GM19438 (cell line): ENCODE measurements around the gene RABGAP1L.
"Not testable (repeated sequence)": the region's sequence is repeated elsewhere in the genome, so short reads cannot be mapped to it uniquely, and the experiment has no call there.

Source experiments
- ATAC-seq: cut with Tn5 transposase; IDR thresholded peaks from one replicate; pipeline ENCODE4 v1.9.1; 2021; ENCODE audit warnings: low read depth; ENCODE audit not compliant: unreplicated experiment

RABGAP1L gene

DNA sequence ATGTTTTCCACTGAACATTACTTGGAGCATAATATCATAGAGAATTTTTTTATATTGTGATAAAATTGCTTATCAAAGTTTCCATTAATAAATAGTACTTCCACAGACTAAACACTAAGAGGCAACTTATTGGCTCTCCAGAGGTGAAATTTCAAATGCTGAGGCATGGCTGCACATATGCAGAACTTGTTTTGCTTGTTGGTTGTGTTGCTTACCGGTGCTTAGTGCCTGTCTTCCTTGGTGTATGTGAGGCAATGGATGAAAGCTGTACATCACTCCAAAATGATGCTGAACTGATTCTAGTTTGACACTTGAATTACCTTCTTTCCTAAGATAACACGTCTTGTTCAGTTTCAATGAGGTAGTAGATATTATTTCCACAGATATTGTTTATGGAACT is 258.6 kb downstream of the RABGAP1L start:
- ATAC-seq, result no peak

DNA sequence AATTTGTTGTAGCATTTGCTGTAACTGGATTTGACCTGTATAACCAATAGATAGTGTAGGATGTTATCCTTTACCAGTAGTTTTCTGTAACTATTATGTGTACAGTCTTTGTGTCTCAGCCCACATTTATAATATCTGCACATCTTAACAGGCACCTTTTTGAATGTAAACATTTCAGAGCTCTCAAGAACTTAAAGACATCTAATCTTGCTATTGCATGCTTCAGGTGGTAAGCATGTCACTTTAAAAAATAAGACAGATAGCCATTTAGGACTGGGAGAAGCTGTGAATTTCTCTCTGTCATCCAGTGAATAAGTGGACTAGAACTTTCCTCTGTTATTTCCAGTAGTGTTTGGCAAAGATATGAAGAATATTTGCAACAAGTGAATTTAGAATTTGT is 265.8 kb downstream of the RABGAP1L start:
- ATAC-seq, result no peak

DNA sequence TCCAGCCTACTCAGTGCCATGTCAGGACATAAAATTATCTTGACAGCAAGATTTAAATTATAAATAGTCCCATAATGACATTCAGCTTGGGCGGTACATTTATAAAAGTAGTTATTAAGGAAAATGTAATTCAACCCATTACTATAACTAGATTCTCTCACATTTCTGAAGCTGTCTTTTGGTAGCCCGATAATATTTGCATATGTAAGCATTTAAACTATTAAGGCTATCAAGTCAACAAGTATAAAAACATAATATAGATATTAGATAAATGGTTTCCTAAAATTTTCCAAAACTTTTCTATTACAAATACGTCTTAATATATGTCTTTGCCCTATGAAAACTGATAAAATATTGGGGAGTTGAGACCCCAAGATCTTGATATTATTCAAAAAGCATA is 266.8 kb downstream of the RABGAP1L start:
- ATAC-seq, result no peak

DNA sequence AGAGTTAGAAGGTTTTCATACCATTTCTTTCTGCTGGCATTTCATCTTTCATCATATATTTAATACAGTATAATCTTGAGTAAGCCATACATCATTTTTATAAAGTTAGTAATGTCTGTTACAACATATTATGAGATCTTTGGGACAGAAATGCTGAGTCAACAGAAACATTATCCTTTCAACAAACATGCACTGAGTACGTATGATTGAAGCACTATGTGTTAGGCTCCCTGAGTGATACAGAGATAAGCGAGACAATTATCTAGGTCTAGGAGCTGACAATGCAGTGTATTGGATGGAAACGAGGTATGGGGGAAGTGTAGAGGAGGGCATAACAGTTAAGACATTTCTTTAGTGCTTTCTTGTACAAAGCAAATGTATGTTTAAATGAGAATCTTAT is 268.7 kb downstream of the RABGAP1L start:
- ATAC-seq, result no peak

DNA sequence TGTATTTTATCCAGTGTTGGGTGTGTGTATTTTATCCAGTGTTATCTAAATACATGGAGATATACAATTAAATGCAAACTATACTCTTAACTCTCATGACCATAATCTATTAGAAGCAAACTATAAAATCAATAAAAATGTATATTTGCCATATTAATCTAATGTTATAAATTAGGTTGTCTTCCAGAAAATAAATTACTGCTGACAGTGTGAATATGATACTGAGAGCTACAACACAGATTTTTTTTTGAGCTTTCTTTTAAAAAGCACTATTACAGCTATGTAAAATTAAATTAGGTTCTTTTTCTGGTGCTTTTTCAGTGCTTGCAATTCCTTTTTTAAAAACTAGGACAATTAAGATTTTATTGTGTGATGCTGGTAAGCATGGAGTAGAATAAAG is 269.4 kb downstream of the RABGAP1L start:
- ATAC-seq, result no peak

DNA sequence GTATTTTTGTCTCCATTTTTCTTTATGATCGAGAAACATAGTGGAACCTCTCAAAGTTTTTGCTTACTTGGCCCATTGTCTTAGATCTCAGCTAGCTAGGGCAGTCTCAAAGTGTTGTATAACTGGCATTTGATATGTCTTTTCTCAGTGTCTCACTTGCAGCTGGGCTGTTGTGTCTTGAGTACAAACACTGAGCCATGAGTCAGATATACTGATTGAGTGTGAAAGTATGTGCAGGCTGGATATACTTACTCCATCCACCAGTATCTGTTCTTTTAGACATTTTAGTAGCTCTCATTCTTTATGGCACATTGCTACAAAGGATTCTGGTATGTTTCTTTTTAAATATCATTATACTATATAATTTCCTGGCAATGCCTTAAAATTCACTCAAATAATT is 274.1 kb downstream of the RABGAP1L start:
- no peak for ATAC-seq

DNA sequence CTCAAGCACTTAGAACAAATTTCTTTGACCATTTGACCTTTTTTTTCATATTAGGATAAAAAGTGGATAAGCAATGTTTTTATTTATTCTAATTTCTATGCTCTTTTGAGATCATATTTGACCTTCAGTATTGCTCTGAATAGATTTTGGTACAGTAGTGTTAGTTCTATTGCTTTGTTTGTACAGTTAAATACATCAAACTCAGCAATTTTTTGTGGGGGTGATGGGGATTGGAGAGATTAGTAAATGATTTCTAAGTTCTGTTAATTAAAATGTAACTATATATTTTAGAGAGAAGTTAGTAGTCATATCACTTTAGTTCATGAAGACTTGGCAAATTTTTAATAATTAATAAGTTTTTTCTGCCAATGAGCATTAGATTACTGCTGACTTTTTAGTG is 286.0 kb downstream of the RABGAP1L start:
- no peak for ATAC-seq

DNA sequence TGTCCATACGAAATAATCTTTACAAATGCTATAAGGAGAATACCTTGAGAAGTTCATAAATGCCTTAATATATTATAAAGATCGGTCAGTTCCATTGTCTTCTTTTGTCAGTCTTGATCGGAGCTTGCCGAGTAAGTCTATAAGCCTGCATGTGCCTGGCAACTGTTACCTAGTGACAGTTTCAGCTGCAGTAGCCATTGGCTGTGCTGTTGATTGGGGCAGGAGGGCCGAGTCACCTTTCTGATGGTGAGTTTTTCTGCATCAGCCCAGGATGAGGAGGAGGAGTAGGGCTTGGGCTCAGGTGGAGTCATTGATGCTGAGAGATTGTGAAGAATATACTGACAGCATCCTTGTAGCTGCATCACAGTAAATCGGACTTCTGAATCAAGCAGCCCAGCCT is 286.5 kb downstream of the RABGAP1L start:
- ATAC-seq, result no peak

DNA sequence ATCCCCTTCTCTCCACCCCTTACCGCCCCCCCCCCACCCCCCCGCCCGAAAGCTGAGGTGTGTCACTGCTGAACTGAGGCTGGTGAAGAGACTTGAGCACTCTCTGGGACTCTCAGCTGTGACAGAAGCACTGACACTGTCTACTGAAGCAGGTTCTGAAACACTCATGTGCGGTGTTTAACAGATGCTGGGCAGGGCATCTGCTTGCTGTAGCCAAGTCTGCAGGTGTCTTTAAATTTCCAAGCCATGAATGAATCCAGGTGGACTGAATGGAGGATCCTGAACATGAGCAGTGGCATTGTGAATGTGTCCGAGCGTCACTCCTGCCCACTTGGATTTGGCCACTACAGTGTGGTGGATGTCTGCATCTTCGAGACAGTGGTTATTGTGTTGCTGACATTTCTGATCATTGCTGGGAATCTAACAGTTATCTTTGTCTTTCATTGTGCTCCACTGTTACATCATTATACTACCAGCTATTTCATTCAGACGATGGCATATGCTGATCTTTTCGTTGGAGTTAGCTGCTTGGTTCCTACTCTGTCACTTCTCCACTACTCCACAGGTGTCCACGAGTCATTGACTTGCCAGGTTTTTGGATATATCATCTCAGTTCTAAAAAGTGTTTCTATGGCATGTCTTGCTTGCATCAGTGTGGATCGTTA is 288.7 kb downstream of the RABGAP1L start, which contains the start of gene GPR52:
Gene GPR52 (plus strand): TSS at position 99 of the 665 bp plus-strand sequence. CDS start 148 bp downstream, at position 247.
- ATAC-seq, result no peak

DNA sequence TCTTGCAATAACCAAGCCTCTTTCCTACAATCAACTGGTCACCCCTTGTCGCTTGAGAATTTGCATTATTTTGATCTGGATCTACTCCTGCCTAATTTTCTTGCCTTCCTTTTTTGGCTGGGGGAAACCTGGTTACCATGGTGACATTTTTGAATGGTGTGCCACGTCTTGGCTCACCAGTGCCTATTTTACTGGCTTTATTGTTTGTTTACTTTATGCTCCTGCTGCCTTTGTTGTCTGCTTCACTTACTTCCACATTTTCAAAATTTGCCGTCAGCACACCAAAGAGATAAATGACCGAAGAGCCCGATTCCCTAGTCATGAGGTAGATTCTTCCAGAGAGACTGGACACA is 289.2 kb downstream of the RABGAP1L start:
- ATAC-seq, result no peak

DNA sequence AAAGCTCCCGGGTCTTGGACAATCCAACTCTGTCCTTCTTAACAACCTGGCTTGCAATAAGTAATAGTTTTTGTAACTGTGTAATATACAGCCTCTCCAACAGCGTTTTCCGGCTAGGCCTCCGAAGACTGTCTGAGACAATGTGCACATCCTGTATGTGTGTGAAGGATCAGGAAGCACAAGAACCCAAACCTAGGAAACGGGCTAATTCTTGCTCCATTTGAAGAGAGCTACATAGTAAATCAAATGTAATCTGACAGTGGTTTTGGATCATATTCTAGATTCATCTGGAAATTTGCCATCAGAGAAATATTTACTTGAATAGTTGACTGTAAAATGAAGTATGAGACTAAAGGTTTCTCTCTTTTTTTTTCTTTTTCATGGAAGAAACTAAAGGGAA is 289.7 kb downstream of the RABGAP1L start:
- no peak for ATAC-seq

DNA sequence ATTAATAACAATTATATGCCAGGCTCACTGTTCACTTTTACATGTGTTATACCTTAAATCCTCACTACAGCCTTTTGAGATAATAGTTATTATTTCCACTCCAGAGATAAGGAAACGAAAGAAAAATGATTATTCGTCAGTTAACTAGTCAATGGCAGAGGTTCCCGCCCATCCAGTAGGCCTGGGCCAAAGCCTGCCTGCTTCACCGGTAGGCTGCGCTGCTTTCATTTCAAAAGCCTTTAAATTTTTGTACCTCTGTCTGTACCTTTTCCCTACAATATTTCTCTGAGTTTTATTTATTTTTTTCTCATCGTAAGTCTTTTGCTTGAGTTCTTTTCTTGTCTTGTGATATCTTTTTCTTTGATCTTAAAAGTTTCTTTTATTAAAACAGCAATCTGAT is 292.1 kb downstream of the RABGAP1L start:
- no peak for ATAC-seq

DNA sequence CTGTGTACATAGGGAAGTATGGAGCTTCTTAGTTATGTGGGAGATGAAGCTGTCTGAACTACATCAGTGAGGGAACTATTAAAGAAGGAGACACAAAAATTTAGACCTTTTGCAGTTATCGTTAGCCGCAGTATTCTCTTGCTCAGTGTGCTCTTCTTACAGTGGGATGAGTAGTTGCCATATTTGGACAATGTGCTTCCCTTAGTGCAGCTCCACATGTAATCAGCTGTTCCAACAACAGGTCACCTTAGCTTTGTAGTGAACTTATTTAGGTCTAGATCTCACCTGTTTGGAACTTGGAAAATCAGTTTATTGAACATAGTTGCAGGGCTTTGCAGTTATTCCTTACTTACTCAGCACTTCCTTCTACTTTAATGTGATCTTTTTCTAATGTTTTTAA is 306.5 kb downstream of the RABGAP1L start:
- ATAC-seq, result no peak

DNA sequence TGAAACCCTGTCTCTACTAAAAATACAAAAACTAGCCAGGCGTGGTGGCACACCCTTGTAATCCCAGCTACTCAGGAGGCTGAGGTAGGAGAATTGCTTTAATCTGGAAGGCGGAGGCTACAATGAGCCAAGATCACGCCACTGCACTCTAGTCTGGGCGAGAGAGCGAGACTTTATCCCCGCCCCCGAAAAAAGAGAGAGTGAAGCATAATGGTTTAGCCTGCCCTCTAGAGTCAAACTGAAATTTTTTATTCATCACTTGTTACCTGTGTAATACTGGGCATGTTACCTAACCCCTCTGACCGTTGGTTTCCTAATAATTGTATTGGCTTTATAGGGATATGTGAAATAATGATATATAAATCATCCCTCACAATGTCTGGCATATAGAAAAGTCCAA is 307.3 kb downstream of the RABGAP1L start:
- no peak for ATAC-seq

DNA sequence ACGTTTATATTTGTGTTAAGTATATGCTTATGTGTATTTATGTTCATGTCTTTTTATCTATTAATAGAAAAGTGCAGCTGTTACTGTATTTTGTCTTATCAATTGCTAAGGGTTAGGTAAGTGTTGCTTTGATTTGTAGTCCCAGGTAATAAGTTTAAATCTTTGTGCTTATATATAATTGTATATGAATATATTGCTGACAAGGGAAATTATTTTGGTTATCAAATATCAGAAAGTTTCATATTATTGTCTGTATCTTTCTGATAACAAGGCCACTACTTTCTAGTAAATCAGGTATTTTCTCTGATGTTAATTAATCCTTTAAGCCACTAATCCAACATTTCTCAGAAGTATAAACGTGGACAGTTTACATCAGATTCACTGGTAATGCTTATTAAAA is 309.7 kb downstream of the RABGAP1L start:
- ATAC-seq, result no peak

DNA sequence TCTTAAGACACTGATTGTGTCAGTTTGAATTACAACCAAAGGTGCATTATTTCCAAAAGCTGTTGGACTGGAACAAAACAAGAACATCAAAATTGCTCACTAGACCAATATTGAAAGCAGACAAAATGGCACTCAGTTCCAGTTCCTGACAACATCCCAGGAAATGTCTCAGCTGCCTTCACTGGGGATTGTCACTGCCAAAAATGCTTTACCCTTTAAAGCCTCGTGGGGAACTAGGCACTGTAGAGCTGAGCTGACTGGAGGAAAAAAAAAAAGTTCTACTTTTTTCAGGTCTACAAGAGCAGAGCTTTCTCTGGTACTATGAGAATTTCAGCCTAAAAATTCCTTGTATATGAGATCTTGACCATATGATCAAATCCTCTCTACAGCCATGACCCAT is 310.4 kb downstream of the RABGAP1L start:
- no peak for ATAC-seq

DNA sequence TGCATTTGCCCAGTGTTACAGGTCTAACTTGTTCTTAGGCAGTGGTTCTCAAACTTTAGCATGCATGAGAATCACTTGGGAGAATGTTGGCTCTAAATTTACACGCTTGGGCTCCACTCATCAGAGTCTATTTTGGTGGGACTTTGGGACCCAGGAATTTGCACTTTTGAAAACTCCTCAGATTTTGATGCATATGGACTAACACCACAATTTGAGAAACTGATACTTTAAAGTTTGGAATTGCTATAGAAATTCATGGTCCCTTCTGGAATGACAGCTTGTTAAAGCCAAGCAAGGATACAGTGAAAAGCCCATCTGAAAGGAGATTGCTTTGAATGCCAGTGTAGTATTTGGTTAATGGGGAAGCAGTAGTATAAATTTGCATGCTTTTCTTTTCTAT is 320.0 kb downstream of the RABGAP1L start:
- ATAC-seq, result no peak

DNA sequence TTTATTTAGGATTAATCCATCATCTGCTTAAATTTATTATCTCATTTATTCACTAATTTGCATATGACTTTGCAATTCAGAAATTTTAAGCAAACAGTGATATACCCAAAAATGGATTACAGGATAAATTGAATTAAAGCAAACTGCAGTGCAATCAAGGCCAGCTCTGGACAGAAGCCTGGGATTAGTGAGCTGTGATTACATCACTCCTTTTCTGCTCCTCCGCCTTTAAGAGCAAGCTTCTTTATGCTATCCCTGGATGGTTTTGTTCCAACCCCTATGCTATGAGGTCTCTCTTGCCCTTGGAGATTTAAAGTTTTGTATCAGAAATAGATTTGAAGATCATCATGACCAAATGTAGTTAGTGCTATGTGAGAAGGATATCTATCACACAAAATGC is 321.0 kb downstream of the RABGAP1L start:
- no peak for ATAC-seq

DNA sequence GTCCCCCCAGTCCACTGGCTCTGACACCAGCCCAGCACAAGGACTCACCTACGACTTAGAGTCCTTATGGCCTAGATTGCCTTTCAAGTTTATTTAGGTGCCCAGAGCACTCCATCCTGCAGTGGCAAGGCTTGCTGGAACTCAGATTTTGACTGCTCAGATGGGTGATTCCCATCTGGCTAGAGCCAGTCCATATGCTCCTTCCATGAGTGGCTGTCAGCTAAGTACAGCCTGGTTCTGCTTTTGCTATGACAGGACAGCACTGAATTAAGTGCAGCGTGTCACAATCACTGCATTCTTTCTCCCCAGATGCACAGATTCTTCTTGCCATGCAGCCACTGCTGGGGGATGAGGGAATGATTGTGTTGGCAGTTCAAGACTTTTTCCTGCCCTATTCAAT is 332.3 kb downstream of the RABGAP1L start:
- no peak for ATAC-seq

DNA sequence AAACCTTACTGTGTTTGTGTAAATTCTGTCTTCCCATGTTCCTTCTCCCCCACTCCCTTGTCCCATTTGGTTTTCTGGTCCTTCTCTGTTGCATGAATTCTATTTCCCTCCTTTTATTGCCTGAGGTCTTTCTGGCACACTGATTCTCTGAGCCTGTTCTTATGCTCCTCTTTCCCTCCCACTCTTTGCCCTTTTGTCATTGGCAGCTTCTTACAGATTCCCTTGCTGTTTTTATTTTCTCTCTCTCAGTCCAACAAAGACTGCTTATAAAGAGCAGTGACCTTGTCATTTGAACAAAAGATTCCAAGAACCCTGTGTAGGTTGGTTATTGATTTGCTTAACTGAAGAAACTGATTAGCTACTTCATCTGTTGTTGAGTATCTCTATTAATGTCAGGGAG is 338.2 kb downstream of the RABGAP1L start:
- ATAC-seq, result no peak

DNA sequence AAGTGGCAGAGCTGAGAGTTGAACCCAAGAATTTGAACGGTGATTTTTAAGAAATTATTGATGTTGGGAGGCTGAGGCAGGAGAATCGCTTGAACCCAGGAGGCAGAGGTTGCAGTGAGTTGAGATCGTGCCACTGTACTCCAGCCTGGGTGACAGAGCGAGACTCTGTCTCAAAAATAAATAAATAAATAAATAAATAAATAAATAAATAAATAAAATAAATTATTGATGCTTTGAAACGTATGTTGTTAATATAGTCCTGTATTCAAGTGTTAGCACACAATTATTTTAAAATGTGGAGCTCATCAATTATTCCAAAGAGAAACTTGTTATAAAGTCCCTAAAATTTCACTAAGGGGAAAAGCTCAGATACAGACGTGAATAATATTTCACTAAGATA is 357.4 kb downstream of the RABGAP1L start:
- not testable (repeated sequence) for ATAC-seq

DNA sequence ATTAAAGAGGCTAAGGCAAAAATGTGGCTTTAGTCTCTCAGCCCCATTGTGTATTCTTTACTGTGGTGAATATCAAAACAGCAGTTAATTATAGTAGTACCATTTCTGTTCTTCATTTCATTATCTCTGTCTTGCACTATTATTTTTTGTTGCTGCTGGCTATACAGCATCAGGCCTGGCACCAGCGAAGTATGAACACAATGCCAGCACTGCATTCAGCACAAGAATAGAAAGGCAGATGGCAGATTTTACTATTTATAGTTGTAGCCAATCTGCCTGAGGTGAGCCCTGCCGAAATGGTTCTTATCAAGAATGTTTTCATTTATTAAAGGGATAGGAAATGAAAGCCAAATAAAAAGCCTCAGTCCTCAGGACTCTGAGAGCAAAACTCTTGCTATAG is 360.5 kb downstream of the RABGAP1L start:
- no peak for ATAC-seq

DNA sequence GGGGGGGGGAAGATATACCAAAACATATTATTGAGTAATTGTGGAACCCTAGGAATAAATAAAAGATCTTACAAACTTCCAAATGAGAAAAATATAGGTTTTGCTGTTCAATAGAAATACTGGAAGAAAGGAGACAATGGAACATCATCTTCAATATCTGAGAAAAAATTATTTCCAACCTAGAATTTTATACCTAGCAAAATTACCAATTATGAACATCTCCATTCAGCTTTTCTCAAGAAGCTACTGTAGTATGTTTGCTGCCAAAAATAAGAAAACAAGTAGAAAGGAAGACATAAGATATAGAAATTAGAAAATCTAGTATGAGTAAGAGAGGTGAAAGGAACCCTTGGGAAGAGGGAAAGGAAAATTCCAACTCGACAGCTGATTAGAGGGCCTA is 372.4 kb downstream of the RABGAP1L start:
- no peak for ATAC-seq
